Measurements from ENCODE around the gene RBM10. TPM values are rescaled to one million over a fixed set of nuclear protein-coding genes. Genes with fewer than 3 reads are reported as not detected.

Gene RBM10
- total and polyA plus RNA-seq, 9 of the 15 experiments (the other 6 are each of a cell fraction or from before 2014, with no cell fraction given): 1.1 to 61.7 (median 31.5) TPM

DNA sequence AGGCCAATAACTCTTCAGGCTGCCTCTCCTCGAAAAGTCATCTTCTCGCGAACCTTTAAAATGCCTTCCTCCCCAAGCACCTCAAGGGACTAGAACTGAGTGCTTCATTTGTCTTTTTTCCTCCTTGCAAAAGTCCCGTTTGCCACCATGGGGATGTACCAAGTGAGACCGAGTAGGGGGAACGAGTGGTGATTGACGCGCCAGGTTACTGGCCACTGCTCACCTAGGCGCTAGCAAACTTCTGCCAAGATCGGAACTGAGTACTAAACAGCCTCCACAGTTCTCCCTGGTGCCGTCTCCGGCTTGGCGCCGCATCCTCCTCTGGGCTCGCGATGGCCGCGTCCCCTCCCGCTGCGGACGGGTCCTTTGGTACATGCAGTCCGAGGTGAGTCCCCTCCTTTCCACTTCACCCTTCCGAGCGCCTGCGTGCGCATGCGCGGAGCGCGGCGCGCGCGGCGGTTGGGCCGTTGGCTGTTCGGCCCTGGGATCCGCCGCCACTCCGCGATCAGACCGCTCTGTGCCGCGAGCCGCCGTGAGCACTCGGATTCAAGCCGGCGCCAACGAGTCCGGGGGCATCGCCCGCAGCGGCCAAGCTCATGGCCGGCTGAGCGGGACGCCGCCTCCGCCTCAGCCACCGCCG lies 73.4 kb downstream of the RBM10 start, which contains the start of gene CDK16 (continued):
- TF ChIP-seq, protein P1, sequence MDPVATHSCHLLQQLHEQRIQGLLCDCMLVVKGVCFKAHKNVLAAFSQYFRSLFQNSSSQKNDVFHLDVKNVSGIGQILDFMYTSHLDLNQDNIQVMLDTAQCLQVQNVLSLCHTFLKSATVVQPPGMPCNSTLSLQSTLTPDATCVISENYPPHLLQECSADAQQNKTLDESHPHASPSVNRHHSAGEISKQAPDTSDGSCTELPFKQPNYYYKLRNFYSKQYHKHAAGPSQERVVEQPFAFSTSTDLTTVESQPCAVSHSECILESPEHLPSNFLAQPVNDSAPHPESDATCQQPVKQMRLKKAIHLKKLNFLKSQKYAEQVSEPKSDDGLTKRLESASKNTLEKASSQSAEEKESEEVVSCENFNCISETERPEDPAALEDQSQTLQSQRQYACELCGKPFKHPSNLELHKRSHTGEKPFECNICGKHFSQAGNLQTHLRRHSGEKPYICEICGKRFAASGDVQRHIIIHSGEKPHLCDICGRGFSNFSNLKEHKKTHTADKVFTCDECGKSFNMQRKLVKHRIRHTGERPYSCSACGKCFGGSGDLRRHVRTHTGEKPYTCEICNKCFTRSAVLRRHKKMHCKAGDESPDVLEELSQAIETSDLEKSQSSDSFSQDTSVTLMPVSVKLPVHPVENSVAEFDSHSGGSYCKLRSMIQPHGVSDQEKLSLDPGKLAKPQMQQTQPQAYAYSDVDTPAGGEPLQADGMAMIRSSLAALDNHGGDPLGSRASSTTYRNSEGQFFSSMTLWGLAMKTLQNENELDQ (CRISPR knock-in tag; IDR thresholded peaks at IDR 0.05; ENCODE audit: borderline replicate concordance): 0 out of 2 replicates have a peak, but pooled peaks have one; percentile 49
- TF ChIP-seq NFIC (IDR thresholded peaks at IDR 0.05): peak; percentile 27
- peak; percentile 26; the same call in 1 of the 2 replicates for TF ChIP-seq NCOR1 (IDR thresholded peaks at IDR 0.05)
- TF ChIP-seq PML (IDR thresholded peaks at IDR 0.05; ENCODE audit: low read length): peak; percentile 30; the same call in 1 of the 2 replicates
- TF ChIP-seq, protein P2, sequence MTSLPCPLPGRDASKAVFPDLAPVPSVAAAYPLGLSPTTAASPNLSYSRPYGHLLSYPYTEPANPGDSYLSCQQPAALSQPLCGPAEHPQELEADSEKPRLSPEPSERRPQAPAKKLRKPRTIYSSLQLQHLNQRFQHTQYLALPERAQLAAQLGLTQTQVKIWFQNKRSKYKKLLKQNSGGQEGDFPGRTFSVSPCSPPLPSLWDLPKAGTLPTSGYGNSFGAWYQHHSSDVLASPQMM (CRISPR knock-in tag; IDR thresholded peaks at IDR 0.05): no peak
- TF ChIP-seq, protein P3, sequence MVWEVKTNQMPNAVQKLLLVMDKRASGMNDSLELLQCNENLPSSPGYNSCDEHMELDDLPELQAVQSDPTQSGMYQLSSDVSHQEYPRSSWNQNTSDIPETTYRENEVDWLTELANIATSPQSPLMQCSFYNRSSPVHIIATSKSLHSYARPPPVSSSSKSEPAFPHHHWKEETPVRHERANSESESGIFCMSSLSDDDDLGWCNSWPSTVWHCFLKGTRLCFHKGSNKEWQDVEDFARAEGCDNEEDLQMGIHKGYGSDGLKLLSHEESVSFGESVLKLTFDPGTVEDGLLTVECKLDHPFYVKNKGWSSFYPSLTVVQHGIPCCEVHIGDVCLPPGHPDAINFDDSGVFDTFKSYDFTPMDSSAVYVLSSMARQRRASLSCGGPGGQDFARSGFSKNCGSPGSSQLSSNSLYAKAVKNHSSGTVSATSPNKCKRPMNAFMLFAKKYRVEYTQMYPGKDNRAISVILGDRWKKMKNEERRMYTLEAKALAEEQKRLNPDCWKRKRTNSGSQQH (CRISPR knock-in tag; IDR thresholded peaks at IDR 0.05): peak; percentile 38; the same call in 1 of the 2 replicates
- peak; percentile 90; the same call in 1 of the 2 replicates for TF ChIP-seq PHF8 (IDR thresholded peaks at IDR 0.05; ENCODE audit: borderline replicate concordance, low read length)
- TF ChIP-seq ARID1B (IDR thresholded peaks at IDR 0.05): peak; percentile 55
- no peak; the same call in 1 of the 2 replicates for TF ChIP-seq L3MBTL2 (IDR thresholded peaks at IDR 0.05)
- 0 out of 4 replicates have a peak, but pooled peaks of 1 of the 2 experiments have one; percentile 35 for TF ChIP-seq KDM1A (IDR thresholded peaks at IDR 0.05)
- TF ChIP-seq SIN3B (IDR thresholded peaks at IDR 0.05; ENCODE audit: low read depth): peak; percentile 2; the same call in 1 of the 2 replicates
- TF ChIP-seq ZNF717 (CRISPR knock-in tag; IDR thresholded peaks at IDR 0.05): no peak
- TF ChIP-seq EWSR1 (IDR thresholded peaks at IDR 0.05; ENCODE audit: borderline replicate concordance, low read depth, partially characterized antibody): no peak
- TF ChIP-seq, protein P4, sequence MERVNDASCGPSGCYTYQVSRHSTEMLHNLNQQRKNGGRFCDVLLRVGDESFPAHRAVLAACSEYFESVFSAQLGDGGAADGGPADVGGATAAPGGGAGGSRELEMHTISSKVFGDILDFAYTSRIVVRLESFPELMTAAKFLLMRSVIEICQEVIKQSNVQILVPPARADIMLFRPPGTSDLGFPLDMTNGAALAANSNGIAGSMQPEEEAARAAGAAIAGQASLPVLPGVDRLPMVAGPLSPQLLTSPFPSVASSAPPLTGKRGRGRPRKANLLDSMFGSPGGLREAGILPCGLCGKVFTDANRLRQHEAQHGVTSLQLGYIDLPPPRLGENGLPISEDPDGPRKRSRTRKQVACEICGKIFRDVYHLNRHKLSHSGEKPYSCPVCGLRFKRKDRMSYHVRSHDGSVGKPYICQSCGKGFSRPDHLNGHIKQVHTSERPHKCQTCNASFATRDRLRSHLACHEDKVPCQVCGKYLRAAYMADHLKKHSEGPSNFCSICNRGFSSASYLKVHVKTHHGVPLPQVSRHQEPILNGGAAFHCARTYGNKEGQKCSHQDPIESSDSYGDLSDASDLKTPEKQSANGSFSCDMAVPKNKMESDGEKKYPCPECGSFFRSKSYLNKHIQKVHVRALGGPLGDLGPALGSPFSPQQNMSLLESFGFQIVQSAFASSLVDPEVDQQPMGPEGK (CRISPR knock-in tag; IDR thresholded peaks at IDR 0.05; ENCODE audit: borderline replicate concordance): no peak
- TF ChIP-seq SREBF1 (IDR thresholded peaks at IDR 0.05; ENCODE audit: borderline replicate concordance, low read depth, low read length): peak; percentile 60; the same call in 1 of the 2 replicates
- TF ChIP-seq FUS (optimal IDR thresholded peaks at IDR 0.05; ENCODE audit: low read depth, low read length): peak; percentile 52
- 0 out of 2 replicates have a peak, but pooled peaks have one; percentile 36 for TF ChIP-seq TRIM28 (IDR thresholded peaks at IDR 0.05)
- peak; percentile 91 for TF ChIP-seq RBFOX2 (IDR thresholded peaks at IDR 0.05; ENCODE audit: low read depth, low read length)
- TF ChIP-seq, protein P5, sequence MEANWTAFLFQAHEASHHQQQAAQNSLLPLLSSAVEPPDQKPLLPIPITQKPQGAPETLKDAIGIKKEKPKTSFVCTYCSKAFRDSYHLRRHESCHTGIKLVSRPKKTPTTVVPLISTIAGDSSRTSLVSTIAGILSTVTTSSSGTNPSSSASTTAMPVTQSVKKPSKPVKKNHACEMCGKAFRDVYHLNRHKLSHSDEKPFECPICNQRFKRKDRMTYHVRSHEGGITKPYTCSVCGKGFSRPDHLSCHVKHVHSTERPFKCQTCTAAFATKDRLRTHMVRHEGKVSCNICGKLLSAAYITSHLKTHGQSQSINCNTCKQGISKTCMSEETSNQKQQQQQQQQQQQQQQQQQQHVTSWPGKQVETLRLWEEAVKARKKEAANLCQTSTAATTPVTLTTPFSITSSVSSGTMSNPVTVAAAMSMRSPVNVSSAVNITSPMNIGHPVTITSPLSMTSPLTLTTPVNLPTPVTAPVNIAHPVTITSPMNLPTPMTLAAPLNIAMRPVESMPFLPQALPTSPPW (CRISPR knock-in tag; IDR thresholded peaks at IDR 0.05): no peak; the same call in 1 of the 2 replicates
- TF ChIP-seq ZKSCAN8 (CRISPR knock-in tag; IDR thresholded peaks at IDR 0.05): no peak
- no peak for TF ChIP-seq ZNF24 (IDR thresholded peaks at IDR 0.05)
